Hematopoietic multipotent progenitor cell treated with erythropoietin and hydrocortisone succinate and interleukin-3 and kit ligand, for 8 days (in vitro differentiated cells): ENCODE results near the gene INPP5B.
"Not testable (repeated sequence)": the region's sequence is repeated elsewhere in the genome, so short reads cannot be mapped to it uniquely, and the experiment has no call there.

Source experiments
- DNase-seq: peaks from one replicate; pipeline ENCODE4 v3.0.0-alpha.2; 2015

INPP5B gene

DNA sequence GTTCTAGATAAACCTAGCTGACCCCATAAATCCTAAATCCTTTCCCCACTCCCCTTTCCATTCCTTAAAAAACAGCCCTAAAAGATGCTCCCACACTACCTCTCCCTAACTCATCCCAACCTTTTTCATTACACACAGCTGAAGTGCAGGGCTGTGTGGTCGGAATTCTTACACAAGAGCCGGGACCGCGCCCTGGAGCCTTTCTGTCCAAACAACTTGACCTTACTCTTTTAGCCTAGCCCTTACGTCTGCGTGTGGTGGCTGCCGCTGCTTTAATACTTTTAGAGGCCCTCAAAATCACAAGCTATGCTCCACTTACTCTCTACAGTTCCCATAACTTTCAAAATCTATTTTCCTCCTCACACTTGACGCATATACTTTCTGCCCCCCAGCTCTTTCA is 36.0 kb downstream of the INPP5B start:
- DNase-seq = not testable (repeated sequence)

DNA sequence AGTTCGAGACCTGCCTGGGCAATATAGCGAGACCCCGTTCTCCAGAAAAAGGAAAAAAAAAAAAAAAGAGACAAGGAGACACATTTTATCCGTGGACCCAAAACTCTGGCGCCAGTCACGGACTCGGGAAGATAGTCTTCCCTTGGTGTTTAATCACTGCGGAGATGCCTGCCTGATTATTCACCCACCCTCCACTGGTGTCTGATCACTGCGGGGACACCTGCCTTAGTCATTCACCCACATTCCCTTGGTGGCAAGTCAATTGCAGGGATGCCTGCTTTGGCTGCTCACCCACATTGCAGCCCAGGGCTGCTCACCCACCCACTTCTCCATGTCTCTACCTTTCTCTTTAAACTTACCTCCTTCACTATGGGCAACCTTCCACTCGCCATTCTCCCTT is 38.3 kb downstream of the INPP5B start:
- DNase-seq = not testable (repeated sequence)

DNA sequence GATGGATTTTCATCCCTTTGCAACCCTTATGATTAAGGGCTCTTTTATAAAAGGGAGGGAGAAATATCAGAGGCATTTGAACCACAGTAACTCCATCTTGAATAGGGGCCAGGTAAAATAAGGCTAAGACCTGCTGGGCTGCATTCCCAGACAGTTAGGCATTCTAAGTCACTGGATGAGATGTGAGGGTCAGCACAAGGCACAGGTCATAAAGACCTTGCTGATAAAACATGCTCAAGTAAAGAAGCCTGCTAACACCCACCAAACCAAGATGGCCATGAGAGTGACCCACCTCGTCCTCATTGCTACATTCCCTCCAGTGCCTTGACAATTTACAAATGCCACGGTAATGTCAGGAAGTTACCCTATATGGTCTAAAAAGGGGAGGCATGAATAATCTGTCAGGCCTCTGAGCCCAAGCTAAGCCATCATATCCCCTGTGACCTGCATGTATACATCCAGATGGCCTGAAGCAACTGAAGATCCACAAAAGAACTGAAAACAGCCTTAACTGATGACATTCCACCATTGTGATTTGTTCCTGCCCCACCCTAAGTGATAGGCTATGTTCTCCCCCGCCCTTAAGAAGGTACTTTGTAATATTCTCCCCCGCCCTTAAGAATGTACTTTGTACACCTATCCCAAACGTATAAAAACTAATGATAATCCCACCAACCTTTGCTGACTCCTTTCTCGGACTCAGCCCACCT is 39.3 kb downstream of the INPP5B start:
- DNase-seq = not testable (repeated sequence)

DNA sequence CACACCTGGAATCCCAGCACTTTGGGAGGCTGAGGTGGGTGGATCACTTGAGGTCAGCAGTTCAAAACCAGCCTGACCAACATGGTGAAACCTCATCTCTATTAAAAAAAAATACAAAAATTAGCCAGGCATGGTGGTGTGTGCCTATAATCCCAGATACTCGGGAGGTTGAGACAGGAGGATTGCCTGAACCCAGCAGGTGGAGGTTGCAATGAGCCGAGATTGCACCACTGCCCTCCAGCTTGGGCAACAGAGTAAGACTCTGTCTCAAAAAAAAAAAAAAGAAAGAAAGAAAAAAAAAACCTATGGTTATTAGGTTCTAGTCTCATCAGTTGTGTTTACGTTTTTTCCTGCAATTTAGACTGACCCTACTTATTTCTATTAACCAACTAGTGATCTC is 40.3 kb downstream of the INPP5B start:
- not testable (repeated sequence) for DNase-seq

DNA sequence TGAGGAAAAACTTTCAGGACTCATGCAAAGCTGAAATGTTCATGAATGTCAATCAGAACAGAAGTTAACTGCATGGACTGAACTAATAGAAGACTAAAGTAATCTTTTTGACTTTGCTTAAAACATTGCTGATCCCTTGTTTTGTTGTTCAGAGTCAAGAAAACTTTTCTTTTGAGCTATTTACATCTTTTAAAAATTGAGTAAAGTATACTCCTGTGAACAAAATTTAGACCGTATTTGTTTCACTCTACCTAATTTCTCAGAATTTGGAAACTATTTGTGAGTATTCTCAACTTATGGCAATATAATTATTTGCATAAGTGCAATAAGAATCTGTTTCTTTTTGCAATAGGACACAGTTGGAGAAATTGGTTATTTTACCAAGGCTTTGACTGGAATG is 41.1 kb downstream of the INPP5B start:
- DNase-seq = no peak

DNA sequence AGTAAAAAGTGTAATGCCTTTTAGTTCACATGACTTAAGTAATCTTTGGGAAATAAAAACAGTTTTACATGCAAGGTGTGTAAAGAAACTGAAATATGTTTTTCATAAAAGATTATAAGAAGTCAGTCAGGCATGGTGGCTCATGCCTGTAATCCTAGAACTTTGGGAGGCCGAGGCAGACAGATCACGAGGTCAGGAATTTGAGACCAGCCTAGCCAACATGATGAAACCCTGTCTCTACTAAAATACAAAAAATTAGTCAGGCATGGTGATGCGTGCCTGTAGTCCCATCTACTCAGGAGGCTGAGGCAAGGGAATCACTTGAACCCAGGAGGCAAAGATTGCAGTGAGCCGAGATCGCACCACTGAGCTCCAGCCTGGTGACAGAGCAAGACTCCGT is 42.9 kb downstream of the INPP5B start:
- DNase-seq = not testable (repeated sequence)

DNA sequence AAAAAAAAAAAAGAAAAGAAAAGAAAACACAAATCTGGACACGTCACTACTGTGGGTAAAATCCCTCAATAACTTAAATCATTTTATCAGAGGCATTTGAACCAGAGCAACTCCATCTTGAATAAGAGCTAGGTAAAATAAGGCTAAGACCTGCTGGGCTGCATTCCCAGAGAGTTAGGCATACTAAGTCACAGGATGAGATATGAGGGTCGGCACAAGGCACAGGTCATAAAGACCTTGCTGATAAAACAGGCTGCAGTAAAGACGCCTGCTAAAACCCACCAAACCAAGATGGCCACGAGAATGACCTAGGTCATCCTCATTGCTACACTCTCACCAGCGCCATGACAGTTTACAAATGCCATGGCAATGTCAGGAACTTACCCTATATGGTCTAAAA is 43.9 kb downstream of the INPP5B start:
- DNase-seq = no peak

DNA sequence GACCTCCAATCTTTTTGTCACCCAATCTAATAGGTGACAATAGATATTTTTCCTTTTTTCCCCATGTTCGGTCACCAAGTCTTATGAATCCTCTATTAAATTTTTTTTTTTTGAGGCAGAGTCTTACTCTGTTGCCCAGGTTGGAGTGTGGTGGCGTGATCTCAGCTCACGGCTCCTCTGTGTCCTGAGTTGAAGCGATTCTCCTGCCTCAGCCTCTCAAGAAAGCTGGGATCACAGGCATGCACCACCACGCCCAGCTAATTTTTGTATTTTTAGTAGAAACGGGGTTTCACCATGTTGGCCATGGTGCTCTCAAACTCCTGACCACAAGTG is 45.0 kb downstream of the INPP5B start:
- DNase-seq = no peak

DNA sequence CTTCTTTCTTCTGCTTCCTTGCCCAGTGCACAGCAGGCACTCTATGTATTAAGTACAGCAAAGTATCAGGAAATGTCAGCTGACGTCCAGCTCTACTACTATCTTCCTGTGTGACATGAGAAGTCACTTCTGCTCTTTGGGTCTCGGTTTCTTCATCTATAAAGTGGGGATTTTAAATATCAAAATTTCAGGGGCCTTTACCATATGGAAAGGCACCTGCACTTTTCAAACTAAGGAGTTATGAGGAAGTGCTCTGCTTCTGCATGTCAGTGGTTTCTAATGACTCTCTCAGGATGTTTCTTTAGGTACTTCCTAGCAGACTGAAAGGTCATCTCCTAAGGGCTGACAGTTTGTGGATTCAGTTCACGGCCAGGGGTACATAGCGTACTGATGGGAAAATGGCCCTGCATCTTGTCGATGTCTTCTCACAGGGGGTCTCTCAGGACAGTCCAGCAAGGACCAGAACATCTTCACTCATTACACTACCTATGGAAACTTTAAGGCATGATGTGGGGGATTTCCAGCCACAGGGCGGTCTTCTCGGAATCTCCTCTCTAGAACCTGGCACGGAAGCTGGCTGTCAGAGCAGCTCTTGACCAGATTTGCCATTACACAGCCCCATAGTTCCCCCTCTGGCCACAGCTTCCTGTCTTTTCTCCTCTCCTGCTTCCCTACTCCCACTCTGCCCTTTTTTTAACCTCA is 45.5 kb downstream of the INPP5B start:
- DNase-seq = no peak

DNA sequence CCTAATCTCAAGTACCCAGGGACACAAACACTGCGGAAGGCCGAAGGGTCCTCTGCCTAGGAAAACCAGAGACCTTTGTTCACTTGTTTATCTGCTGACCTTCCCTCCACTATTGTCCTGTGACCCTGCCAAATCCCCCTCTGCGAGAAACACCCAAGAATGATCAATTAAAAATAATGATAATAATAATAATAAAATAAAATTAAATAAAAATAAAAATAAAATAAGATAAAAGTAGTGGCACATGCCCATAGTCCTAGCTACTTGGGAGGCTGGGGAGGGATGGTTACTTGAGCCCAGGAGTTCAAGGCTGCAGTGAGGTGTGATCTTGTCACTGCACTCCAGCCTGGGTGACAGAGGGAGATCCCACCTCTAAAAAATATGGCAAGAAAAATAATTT is 49.3 kb downstream of the INPP5B start:
- DNase-seq = not testable (repeated sequence)

DNA sequence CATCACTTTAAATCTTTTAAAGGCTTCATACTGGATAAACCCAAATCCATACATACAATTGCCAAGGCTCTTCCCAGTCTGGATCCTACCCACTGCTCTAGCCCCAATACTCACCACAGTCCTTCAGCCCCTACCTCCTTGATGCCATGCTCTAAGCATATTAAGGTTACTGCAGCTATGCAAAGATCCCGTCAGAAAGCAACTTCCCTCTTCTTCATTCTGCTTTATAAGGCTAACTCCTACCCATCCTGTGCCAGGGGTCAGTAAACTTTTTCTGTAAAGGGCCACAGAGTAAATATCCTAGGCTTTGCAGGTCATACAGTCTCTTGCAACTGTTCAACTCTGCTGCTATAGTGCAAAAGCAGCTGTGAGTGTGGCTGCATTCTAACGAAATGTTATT is 53.2 kb downstream of the INPP5B start:
- no peak for DNase-seq

DNA sequence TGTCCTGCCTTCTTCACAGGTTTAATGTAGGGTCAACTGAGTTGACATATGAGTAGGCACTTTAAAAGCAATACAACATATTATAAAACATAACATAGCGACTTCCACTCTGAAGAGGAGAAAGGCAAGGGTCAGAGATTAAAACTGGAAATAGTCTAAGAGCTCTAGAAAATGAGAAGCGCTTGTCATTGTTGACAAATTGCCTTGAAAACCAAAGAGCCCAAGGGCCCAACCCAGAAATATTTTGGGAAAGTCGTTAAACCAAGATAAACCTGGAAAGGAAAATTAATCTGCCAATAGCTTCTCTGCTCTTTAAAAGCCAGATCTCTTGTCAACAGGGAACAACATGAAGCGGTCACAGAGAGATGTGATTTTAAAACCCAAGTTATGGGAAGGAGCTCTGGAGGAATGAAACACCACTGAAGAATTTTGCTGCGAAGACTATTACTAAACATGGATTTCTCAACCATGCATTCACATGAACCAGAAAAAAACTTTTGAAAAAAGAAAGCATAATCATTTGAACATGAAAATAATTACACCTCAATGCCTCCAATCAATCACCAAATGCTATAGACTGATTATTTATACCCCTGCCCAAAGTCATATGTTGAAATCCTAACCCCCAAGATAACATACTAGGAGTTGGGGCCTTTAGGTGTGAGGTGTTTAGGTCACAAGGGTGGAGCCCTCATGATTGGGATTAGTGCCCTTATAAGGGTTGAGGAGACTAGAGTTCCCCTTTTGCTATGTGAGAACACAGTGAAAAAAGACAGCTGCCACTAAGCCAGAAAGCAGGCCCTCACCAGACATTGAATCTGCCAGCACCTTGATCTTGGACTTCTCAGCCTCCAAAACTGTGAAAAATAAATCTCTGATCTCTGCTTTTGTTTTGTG is 54.5 kb downstream of the INPP5B start:
- no peak for DNase-seq

DNA sequence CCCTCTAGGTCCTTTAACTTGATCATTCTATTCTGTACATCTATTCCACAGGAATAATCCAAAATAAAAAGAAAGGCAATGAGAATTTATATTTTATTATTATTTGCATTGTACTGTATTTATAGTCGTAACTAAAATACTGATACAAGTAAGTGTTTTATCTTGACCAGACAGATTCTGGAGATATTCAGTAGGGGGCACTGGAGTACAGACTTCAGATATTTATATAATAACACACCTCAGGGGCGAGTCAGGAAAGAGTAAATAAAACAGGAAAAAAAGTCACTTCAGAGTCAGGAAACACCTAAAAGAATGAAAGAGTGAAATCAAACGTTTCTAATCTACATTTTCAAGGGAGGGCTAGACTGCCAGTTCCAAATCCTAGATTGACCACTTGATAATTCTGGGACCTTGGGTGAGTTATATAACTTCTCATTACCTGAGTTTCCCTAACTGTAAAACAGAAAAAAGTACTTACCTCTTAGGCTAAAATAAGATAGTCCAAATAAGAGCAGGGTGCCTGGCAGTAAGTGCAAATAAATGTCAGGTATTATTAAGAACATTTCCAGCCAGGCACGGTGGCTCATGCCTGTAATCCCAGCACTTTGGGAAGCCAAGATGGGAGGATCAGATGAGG is 56.4 kb downstream of the INPP5B start:
- DNase-seq = peak; percentile 75

DNA sequence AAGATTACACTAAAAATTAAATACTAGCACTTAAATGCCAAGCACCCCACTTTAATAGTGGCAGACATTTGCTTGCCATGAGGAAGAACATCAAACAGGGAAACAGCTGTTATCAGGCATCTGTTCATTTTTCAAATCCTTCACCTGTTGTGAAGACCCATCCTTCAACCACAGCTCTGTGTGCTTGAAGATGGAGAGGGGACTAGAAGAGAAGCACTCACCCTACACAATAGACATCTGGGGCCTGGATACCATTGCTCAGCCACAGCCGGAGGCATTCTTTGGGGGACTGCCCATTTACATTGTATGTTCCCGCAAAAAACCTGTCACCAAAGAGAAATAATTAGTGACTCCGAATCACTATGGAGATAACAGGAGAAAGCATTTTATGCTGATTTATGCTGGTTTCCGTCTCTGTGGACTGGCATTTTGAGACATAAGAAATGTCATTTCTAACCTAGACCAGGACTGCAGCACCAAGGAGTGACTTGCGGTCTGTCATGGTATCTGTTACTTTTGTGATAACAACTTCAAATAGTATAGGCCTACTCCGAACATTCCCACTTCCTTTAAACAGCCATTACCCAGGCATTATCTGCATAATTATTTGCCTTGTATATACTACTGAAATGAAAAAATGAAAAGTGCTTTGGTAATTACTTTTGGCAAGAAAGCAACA is 58.7 kb downstream of the INPP5B start:
- DNase-seq = no peak

DNA sequence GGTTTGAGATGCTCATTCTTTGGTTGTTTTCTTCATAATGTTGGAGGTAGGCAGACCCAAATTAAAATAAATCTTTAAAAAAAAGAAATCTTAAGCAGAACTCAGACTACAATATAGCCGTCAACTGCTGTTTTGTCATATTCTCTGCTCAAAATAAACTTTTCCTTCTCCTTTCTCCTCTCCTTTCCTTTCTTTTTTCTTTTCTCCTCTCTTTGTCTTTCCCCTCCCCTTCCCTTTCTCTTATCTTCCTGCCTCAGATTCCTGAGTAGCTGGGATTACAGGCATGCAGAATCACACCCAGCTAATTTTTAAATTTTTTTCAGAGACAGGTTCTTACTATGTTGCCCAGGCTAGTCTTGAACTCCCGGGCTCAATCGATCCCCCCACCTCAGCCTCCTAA is 62.7 kb downstream of the INPP5B start:
- no peak for DNase-seq

DNA sequence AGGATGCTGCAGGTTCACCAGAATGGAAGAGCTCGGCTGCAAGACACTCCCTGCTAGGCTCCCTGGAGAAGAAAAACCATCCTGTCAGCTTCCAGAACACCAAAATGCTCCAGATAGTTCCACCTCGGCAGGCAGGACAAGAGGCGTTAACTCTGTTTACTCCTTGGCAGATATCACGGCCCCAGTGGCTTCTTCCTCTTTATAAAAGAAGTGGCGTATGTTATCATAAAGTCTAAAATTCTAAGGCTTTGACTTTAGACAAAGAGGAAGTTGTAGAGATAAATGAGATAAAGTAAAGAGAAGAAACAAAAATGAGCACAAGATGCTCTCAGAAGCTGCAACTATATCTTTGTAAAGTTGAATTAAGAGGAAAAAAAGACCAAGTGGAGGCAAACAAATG is 63.2 kb downstream of the INPP5B start:
- no peak for DNase-seq

DNA sequence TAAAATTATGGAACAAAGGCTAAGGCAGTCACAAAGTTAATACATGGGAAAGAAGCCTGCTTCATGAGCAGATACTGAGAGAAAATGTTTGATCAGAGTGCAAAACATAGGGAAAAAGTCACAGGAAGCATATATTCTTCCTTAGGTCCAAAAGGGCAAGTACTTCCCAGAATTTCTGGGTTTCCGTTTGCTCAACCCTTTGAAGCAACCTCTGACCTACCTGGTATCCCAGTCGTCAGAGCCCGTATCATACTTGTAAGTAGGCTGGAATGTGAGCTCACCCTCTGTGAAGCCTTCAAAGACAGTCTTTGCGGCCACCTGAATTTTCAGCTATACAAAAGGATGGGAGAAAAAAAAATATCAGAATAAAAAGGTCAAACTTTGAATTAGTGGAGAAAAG is 67.0 kb downstream of the INPP5B start:
- DNase-seq = no peak

DNA sequence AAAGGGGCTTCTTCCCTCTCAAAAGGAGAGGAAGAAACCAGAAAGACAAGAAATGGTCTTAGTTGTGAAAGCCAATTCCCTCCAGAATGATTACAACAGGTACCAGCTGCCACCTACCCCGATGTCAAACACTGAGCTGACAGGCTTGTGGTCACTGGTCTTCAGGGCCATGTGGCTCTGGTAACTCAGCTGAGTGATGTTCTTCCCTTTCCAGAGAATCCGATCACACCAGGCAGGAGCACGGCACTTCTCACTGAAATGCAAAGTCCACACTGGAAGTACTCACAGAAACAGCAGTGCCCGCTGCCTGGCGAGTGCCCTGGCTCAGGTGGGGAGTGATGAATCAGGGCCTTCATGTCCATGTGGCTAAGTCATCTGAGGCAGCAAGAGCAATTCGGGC is 68.8 kb downstream of the INPP5B start:
- DNase-seq = no peak

DNA sequence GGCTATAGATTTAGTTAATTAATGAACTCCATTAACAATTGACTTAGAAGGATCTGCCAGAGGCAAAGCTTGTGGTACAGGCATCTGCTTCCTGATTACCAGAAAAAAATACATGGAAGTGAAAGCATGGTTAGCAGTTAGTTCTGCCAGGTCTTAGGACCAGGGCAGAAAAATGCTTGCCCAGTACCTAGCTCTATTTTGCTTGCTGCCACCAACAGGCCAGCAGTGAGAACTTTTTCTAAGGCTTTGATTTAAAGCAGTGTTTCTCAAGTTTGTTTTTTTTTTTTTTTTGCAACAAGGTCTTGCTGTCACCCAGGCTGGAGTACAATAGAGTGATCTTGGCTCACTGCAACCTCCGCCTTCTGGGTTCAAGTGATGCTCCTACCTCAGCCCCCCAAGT is 71.0 kb downstream of the INPP5B start:
- DNase-seq = no peak

DNA sequence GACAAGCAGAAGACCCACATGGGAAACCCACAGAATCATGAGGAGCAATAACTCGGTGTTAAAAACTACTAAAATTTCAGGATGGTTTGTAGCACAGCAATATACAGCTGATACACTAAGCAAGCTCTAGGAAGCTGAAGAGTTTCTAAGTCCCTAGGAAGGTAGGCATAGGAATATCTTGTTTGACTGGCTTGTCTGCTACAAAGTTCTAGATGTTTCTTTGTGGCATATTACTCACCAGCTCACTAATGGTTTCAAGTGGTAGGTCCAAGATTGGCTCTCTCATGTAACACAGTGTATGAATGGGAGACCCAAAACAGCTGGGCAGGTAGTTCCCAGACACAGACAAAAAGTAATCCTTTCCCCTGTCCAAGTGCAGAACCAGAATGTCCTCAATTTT is 74.2 kb downstream of the INPP5B start:
- no peak for DNase-seq

DNA sequence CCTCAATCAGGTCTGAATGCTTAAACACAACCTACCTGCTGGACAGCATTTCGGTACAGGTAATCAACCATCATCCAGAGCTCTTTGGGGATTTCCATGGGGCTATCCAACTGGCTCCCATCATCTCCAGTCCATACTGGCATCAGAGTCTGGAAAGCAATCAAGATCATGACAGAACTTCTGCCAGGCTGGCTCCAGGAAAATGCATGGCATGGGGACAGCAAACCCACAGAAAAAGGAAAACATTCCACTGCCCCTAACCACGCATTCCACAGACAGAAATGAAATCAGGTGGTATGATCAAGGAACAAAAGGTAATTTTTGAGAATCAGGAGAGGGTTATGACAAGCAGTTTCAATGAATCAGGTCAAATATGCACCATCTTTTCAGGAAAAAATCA is 78.4 kb downstream of the INPP5B start:
- DNase-seq = no peak

DNA sequence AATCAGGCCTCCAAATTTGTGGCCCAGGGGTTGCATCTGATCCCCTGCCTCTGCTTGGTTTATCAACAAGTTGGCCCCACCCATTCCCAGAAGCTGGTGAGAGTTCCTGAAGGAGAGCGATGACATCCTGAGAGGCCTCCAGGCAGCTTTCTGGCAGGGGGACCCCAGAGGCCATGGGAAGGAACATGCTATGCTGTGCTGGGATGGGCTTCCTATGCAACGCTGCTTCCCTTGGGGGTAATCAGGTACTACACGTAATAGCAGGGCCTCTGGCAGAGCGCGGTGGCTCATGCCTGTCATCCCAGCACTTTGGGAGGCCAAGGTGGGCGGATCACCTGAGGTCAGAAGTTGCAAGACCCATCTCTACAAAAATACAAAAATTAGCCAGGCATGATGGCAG is 79.1 kb downstream of the INPP5B start:
- DNase-seq = no peak

DNA sequence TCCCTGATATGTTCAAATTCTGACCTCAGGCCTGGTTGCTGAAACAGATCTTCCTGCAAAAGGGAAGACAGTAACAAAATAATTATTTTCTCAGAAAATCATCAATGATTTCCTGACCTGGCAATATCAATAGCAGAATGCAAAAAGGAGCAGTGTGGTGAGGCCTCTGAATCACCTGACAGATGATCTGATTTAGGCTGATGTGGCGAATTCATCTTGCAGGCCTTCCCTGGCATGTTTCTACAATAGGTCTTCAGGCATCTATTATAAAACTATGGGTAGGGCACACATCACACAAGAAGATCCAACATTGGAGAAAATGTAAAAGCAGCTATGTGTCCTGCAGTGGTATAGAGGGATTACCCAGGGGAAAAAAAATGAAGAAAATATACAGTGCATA is 80.4 kb downstream of the INPP5B start:
- DNase-seq = no peak
